Measurements from ENCODE around the gene LY6G5C. TPM values are rescaled to one million over a fixed set of nuclear protein-coding genes. Genes with fewer than 3 reads are reported as not detected.

LY6G5C gene
- total RNA-seq, 1 experiment from 2014 or later, result not detected

DNA sequence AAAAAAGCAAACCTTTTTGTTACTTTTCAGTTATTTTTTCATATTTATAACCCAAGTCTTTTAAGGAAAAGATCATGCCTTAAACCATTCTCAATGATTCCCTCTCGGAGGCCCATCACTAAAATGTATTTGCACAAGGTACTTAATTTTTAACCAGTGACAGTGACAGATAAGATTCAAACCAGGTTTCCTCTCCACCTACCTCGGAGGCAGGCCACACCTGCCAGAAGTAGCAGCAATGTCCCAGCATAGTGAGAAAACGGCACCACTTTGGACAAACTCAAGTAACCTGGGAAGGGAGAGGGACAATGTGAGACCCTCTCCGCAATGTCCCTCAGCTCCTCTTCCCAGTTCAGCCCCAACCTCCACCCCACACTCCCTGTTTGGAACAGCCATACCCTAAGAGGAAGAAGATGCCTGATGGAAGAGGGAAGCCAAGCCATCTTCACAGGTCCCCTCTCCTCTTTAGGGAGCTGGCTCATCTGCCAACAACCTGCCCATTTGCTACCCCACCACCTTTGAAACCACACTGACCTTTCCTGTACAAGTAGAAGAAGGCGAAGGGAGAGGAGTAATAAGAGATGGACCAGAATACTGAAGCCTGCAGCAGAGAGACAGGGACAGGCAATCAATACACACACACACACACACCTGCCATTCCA lies 20.0 kb upstream of the LY6G5C start:
- DNase-seq (ENCODE audit: low read depth, low spot score), result no peak
- in situ Hi-C loops (cut with HindIII; ENCODE audit: low pct_unique_long_range_greater_than_20kb, low sequenced_read_pairs), result no loop called here

DNA sequence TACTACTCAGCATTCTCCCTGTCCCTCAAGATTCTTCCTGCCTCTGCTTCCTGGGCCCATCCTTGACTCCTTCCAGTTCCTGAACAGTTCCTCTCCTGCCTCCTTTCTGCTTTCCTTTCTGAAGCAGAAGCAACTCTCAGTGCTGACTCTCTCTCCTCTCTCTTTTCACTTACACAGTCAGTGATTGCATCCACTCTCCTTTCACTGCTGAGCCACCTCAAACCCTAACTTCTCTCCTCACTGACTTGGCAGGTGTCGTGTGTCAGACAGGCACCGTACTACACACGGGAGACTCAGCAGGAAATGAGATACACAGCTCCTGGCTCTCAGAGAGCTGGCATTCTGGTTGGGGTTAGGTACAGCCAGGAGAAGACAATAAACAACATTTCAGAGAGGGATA lies 16.7 kb upstream of the LY6G5C start:
- in situ Hi-C loops (cut with HindIII; ENCODE audit: low pct_unique_long_range_greater_than_20kb, low sequenced_read_pairs), result no loop called here
- DNase-seq (ENCODE audit: low read depth, low spot score), result no peak

DNA sequence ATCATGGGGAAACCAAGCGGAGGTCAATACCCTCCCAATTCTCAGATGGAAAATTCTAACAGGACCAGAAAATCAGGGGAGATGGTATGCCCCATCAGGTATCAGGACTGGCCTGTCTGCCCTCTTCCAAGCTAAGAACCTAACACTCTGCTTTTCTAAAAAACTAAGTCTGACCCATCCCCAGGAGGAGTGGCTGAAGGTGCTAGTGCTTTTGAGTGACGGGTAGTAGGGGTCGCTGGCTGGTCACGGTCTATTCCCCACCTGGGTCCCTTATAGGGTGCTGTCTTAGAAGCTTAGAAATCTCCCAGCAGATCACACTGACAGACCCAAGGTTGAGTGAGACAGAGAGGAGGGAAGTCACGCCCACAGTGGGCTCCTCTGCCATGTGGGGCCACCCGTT lies 12.7 kb upstream of the LY6G5C start:
- in situ Hi-C loops (cut with HindIII; ENCODE audit: low pct_unique_long_range_greater_than_20kb, low sequenced_read_pairs), result no loop called here
- DNase-seq (ENCODE audit: low read depth, low spot score), result no peak

DNA sequence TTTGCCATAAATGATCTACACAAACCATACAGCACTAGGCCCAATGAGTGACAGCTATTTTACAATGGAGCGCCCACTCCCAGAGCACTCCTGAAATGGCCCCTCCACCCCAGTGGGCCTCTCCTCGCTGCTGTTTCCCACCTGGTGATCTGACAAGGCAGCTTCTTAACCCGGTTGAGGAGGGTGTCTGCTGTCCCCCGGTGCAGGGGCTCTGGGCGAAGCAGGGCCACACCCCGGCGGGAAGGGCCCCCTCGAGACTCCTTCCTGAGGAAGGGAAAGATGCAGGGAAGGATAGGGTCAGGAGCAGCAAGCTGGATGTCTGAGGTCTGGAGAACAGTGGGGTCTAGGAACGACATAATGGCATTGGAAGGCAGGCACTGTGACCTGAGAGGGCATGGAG lies 12.0 kb upstream of the LY6G5C start:
- in situ Hi-C loops (cut with HindIII; ENCODE audit: low pct_unique_long_range_greater_than_20kb, low sequenced_read_pairs), result no loop called here

DNA sequence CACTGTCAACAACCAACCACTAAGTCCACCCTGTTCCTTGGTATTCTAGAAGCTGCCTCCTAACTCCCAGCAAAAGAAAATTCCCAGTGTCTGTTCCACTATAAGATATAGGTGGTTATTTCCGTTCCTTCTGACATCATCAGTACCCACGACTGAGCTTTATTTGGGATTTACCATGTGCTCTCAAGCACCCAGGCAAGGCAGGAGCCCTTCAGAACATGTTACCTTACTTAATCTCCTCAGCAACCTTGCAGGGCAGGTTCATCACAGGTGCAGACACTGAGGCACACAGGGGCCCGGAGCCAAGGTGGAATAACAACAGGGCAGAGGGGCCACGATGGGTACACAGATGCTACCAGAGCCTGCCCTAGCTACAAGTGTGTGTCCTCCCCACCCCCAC lies 11.5 kb upstream of the LY6G5C start:
- in situ Hi-C loops (cut with HindIII; ENCODE audit: low pct_unique_long_range_greater_than_20kb, low sequenced_read_pairs), result no loop called here
- DNase-seq (ENCODE audit: low read depth, low spot score), result no peak

More for the DNA sequence above, 12.0 kb upstream of the LY6G5C start:
- no peak for DNase-seq (ENCODE audit: low read depth, low spot score)

DNA sequence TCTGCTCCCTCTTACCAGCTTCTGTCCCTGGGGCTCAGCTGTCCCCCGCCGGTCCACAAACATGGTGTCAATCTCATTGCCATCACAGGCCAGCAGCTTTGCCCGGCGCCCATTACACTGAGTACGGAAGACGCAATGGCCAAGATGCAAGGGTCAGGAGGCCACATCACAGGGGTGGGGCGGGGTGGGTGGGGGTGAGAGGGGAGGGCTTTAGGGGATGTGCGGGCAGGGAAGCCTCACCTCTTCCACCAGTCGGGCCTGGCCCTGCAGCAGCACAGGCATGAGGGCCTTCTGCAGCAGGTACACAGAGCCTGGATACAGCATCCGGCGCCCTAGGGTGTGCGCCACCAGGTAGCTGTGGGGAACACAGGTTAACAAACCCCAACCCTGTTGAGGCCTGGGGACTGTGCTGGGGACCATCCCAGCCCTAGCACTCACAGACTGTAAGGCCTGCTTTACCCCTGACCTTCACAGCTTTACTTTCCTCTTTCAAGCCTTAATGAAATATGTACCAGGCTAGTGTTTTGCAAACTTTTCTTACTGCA lies 10.8 kb upstream of the LY6G5C start:
- DNase-seq (ENCODE audit: low read depth, low spot score), result no peak
- in situ Hi-C loops (cut with HindIII; ENCODE audit: low pct_unique_long_range_greater_than_20kb, low sequenced_read_pairs), result no loop called here

DNA sequence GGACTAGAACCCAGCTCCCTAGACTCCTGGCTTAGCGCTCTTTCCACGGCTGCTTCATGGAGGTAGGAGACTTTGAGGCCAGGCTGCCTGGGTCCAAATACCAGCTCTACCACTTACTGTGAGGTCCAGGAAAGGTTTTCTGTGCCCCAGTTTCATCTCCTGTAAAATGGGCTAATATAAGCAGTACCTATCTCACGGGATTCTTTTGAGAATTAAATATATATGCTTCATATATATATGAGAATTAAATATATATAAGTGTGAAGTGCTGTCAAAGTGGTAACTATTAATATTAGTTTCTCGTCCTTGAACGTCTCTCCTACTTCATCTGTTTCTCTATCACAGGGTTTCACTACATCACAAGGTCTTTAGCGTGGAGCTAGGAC lies 10.2 kb upstream of the LY6G5C start:
- no peak for DNase-seq (ENCODE audit: low read depth, low spot score)
- in situ Hi-C loops (cut with HindIII; ENCODE audit: low pct_unique_long_range_greater_than_20kb, low sequenced_read_pairs), result no loop called here

DNA sequence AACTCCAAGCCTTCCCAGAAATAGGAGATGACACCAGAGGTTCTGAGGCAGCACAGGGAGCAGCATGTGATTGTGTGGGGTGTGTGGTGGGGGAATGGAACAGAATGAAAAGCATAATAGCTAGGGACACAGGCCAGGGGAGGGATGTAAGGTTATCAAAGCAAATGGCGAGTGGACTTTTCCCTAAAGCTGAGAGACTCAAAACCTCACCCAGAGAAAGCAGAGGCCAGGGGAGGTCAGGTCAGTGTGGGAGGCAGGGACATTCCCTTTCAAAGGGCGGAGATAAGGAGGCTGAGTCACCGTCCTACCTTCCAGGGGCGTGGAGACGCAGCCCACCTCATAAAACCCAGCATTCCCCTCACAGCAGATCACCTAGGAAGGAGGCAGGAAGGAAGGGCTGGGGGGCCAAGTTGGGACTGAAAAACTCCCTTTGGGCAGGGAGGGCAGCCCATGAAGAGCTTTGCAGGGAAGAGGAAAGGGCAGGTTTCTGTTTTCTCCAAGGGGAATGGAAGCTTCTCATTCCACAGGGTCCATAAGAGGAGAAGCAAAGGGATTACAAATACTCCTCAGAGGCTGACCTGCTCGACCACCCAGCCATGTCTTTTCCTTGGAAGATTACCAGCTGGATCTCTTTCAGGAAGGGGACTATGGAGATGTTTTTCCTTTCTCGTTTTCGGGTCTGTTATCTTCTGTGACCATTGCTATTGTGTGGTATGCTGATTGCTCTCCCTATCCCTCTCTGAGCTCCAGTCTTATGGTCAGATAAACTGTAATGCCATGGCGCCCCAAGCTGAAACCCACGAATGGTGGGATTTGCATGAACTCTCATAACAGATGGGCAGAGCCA lies 9.6 kb upstream of the LY6G5C start:
- no peak for DNase-seq (ENCODE audit: low read depth, low spot score)
- in situ Hi-C loops (cut with HindIII; ENCODE audit: low pct_unique_long_range_greater_than_20kb, low sequenced_read_pairs), result no loop called here

DNA sequence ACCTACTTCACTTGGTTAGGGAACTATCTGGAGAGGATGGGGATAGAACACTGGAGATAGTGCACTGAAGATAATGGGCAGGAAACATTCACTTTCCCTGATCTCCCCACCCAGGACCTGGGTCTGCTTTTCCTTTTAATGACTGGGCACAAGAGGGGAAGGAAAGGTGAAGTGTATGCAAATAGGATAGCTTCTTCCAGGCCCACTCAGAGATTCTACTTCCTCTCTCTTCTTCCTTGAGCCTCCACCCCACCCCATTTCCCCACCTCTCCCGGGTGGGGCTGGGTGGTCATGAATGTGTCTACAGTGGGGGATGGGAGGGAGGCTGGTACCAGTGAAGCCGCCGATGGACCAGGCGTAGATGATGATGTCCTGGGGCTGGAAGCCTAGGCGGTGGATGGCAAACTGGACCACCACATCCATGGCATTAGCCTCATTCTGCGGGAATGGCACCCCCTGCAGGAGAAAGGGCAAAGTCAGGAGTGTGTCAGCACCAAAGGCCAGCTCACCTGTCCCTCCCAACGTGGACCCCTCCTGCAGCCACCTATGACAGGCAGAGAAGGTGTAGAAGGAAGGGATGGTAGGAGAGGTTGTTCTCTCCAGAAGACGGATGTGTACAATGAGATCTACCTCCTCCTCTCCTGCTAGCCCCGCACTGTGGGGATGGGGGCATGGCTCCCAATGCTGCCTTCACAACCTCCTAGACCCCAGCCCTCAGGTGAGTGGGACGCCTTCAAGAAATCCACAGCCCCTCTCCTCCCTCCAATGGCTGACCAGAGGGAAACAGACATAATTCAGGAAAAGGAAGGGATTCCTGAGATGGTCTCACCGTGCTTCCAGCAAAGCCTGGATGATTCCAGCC lies 8.6 kb upstream of the LY6G5C start:
- in situ Hi-C loops (cut with HindIII; ENCODE audit: low pct_unique_long_range_greater_than_20kb, low sequenced_read_pairs), result no loop called here
- DNase-seq (ENCODE audit: low read depth, low spot score), result peak; percentile 40

DNA sequence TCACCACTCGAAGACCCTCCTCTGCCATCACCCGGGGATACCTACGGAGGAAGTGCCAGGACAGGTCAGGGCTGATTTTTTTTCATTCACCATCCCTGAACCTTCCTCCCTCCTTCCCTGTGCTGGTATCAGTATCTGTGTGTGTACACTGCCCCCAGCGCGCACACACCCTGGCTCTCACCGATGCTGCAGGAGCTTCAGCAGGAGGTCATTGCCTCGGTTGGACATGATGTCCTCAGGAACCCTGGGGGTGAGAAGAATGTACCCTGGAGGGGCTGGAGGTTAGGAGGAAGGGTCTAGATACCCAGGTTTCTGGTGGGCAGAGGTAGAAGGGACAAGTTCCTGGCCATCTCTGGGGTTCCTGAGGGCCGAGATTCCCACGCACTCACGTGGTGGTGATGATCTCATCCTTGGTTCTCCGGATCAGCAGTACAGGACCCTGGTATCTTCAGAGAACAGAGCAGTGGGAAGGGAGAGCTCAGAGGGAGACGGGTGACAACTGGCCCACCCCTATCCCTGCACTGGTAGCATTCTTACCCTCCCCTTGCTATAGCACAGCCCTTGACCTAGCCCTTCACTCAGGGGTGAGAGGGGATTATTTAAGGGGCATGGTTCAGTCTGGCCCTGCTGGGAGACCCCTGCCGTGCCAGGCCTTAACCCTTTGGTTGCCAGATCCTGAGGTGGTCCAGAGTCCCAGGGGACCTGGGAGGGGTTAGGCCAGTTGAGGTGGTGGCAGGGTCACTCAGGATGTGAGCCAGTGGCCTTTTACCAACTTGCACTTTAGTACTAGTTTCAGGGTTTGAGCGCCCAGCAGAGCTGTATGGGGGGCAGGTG lies 7.2 kb upstream of the LY6G5C start:
- no peak for DNase-seq (ENCODE audit: low read depth, low spot score)
- in situ Hi-C loops (cut with HindIII; ENCODE audit: low pct_unique_long_range_greater_than_20kb, low sequenced_read_pairs), result no loop called here

DNA sequence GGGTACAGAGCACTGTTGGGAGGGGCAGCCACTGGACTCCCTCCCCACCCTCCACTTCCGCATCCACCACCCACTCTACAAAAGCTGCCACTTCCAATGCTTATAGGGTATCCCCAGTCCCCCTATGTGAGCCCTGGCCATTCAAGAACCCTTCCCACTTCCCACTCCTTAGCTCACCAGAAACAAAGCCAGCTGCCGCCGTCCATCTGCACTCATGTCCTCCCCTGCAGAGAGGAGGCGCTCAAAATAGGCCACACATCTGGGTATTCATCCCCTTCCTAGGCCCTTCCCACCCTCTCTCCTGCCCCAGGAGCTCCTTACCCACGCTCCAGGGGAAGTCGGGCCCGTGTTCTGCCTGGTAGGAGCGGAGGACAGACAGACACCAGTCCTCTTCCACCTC lies 6.5 kb upstream of the LY6G5C start:
- DNase-seq (ENCODE audit: low read depth, low spot score), result no peak
- in situ Hi-C loops (cut with HindIII; ENCODE audit: low pct_unique_long_range_greater_than_20kb, low sequenced_read_pairs), result no loop called here

DNA sequence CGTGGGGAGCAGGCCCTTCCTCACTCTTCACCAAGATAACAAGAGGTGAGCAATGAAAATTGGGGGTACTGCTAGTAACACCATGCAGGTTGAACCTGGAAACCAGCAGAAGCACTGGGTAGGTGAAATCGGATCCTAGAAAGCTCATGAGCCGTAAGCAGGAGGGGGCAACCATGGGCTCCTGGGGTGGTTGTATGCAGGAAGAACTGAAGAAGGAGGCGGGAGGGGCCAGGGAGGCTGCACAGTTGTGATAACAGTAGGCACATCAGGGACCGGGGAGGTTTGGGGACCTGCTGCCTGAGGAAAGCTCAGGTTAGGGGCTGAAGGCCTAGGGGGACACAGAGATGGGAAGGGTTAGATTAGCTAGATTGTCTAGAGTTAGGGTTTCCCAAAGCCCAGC lies 5.6 kb upstream of the LY6G5C start:
- in situ Hi-C loops (cut with HindIII; ENCODE audit: low pct_unique_long_range_greater_than_20kb, low sequenced_read_pairs), result no loop called here

DNA sequence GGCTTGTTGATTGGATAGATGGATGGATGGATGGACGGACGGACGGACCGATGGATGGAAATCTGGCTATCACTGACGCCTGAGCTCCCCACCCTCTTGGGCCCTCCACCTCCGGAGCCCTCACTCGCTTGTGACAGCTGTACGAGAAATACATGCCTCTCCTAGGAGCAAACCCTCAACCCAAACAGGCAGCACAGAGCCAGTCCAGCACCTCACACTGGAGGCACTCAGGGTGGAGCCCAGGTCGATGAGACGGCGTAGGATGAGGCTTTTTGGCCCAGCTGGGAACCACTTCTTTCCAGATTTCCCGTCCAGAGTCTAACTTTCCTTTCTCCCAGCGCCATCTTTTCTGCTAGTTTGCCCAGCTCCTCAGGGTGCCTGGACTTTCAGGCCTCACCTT lies 2.7 kb upstream of the LY6G5C start:
- in situ Hi-C loops (cut with HindIII; ENCODE audit: low pct_unique_long_range_greater_than_20kb, low sequenced_read_pairs), result no loop called here
- DNase-seq (ENCODE audit: low read depth, low spot score), result no peak

More for the DNA sequence above, 5.6 kb upstream of the LY6G5C start:
- DNase-seq (ENCODE audit: low read depth, low spot score), result no peak

DNA sequence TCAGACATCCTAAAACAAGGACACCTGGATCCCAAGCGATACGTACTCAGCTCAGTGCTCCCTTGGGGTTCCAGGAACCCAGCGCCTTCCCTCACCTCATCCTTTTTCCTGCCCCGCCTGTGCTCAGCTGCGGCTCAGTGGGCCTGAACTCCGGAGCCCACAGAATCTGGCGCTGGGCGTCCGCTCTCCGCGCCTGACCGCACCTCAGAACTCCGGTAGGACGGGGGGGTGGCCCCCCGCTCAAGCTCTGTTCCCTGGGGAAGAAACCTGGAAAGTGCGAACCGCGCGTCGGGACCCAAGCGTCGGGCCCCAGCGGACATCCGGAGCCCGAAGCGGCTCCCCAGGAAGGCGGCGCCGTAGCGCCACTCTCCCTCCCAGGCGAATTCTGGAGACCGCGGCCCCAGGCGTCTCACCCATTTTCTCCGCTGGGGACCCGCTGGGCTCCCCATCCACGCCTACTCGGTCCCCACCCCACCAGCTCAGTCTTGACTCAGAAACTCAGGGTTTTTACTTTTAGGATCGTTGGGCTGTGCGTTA lies 336 bp upstream of the LY6G5C start:
- in situ Hi-C loops (cut with HindIII; ENCODE audit: low pct_unique_long_range_greater_than_20kb, low sequenced_read_pairs), result no loop called here
- DNase-seq (ENCODE audit: low read depth, low spot score), result no peak

DNA sequence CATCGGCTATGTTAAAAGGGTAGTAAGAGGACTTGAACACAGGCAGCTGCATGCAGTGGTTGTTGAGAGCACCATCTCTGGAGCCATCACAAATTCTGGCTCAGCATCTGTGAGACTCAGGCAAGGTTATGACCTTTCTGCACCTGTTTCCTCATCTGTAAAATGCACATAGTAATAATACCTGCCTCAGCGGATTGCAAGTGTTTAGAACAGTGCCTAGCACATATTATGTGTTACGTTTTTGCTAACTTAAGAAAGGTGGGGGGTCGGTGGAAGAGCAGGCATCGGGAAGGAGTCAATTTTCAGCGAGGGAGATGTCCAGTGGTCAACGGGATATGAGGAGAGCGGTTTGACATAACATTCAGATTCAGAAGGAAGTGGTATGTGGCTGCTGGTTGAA lies 2.9 kb downstream of the LY6G5C start:
- in situ Hi-C loops (cut with HindIII; ENCODE audit: low pct_unique_long_range_greater_than_20kb, low sequenced_read_pairs), result no loop called here
- DNase-seq (ENCODE audit: low read depth, low spot score), result no peak

DNA sequence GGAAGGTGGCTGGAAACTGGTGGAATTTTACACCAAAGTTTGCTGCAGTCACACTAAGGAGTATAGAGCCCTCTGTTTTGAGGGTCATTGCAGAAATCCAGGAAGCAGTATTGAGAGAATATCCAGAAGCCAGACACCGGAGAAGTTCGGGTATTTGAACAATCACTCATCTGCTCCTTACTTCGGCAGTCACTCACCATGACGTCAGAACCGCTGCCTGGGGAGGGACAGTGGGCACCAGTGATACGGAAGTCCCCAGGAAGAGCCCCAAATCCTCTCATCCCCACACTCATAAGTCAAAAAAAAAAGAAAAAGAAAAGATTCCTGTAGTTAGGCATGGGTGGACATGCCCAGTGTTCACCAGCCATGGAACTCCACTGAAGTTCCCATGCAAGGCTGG lies 4.0 kb downstream of the LY6G5C start:
- in situ Hi-C loops (cut with HindIII; ENCODE audit: low pct_unique_long_range_greater_than_20kb, low sequenced_read_pairs), result no loop called here
- no peak for DNase-seq (ENCODE audit: low read depth, low spot score)

DNA sequence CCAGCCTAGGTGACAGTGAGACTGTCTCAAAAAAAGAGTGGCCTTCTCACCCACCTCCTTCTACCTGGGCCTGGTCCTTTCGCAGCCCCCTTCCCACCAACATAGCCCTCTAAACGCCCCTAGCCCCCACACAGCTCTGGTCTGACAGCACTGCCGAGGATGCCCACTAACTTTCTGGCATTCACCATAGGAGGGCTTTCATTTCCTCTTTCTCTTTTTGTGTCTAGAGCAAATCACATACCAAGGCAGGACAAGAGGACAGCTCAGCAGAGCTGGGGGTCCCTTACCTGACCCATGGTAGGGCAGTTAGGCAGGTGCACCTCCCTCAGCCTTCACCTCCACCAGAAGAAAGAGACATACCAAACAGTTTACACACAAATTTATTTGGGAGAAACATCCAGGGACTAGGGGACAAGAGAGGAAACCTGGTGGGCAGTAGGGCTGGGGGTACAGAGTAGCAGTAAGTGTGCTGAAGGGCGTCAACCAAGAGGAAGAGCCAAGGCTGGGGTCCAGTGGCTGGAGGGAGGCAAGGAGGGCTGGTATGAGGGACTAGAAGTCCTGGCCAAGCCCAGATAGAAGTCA lies 4.5 kb downstream of the LY6G5C start:
- in situ Hi-C loops (cut with HindIII; ENCODE audit: low pct_unique_long_range_greater_than_20kb, low sequenced_read_pairs), result no loop called here
- no peak for DNase-seq (ENCODE audit: low read depth, low spot score)

Measured in SK-MEL-5 (cell line).